ENCODE results near the gene DSCAML1. TPM values are rescaled to one million over a fixed set of nuclear protein-coding genes. Genes with fewer than 3 reads are reported as not detected.
A peak's percentile ranks its signal among the peaks of the same experiment; 100 is the strongest.

The DSCAML1 gene
- total and polyA plus RNA-seq, 2 donors, result 0.32 to 0.47 TPM

DNA sequence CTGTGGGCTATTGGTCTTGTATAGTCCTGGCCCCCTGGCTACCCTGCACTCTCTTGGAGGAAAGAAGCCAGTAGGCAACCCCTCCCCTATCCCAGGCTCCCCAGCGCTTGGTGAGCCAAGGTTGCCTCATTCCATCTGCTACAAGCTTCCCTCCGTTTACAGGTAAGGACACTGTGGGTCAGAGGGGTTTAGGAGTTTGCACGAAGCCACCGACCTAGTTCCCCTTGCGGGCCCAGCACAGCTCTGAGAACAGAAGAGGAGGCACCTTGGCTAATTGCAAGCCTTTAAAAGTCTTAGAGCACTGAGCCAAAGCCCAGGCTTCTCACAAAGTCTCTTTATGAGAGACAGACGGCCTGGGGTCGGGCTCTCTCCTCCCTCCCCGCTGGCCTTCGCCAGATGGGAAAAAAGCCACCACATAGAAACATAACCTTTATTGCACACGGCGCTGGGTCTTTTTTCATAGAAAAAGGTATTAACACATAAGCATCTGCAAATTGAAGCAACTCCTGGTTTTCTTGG is 369.6 kb downstream of the DSCAML1 start:
- no peak for DNase-seq (ENCODE audit: low read depth in 6 of 9, low spot score in 9 of 9)
- no peaks in the 10 kb centered on the region for H3K36me3 ChIP-seq (ENCODE audit: control insufficient read depth in 2 of 2, insufficient read depth in 2 of 2, low read length in 1 of 2)
- WGBS, result 93% methylated on average over 11 of the region's 11 CpGs

DNA sequence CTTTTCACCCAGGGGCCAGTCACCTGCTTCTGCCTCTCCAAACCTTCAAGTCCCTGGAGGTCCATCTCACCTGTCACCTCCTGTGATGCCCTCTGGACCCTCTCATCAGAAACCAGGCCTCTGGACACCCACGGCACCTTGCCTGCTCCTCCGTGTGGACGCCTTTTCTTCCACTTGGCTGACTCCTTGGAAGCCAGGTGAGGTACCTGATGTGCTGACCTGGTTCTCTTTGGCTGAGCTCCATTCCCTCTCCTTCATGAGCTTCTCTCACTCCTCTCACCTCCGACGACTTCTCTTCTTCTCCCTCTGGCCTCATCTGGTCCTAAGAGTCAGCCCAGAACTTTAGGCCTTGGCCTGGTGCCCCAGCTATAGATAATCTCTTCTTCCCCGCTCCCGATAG is 370.1 kb downstream of the DSCAML1 start:
- Histone ChIP-seq H3K27ac (ENCODE audit: low read depth in 1 of 2, low read length in 1 of 2) (no peak overlapping the region), H3K4me1 (ENCODE audit: control insufficient read depth in 2 of 2, insufficient read depth in 2 of 2, low read length in 2 of 2) (no peaks in the 10 kb centered on the region), H3K9me3 (ENCODE audit: control insufficient read depth in 2 of 2, insufficient read depth in 1 of 2, low read length in 1 of 2) (no peaks in the 10 kb centered on the region), H3K36me3 (ENCODE audit: control insufficient read depth in 2 of 2, insufficient read depth in 2 of 2, low read length in 1 of 2) (no peaks in the 10 kb centered on the region), H3K27me3 (ENCODE audit: control insufficient read depth in 2 of 2, insufficient read depth in 1 of 2, low read length in 1 of 2) (peaks cover 0 to 9% of the 10 kb centered on the region in 2 donors), H3K4me3 (ENCODE audit: low read length in 2 of 2) (no peak overlapping the region)
- no peak for DNase-seq (ENCODE audit: low read depth in 6 of 9, low spot score in 9 of 9)
- 88% methylated on average over 7 of the region's 7 CpGs for WGBS

More for the DNA sequence above, 369.6 kb downstream of the DSCAML1 start:
- H3K9me3 ChIP-seq (ENCODE audit: control insufficient read depth in 2 of 2, insufficient read depth in 1 of 2, low read length in 1 of 2), result no peaks in the 10 kb centered on the region
- H3K27ac ChIP-seq (ENCODE audit: low read depth in 1 of 2, low read length in 1 of 2), result no peak overlapping the region
- H3K27me3 ChIP-seq (ENCODE audit: control insufficient read depth in 2 of 2, insufficient read depth in 1 of 2, low read length in 1 of 2), result peaks cover 0 to 9% of the 10 kb centered on the region in 2 donors
- H3K4me1 ChIP-seq (ENCODE audit: control insufficient read depth in 2 of 2, insufficient read depth in 2 of 2, low read length in 2 of 2), result no peaks in the 10 kb centered on the region
- H3K4me3 ChIP-seq (ENCODE audit: low read length in 2 of 2), result no peak overlapping the region

DNA sequence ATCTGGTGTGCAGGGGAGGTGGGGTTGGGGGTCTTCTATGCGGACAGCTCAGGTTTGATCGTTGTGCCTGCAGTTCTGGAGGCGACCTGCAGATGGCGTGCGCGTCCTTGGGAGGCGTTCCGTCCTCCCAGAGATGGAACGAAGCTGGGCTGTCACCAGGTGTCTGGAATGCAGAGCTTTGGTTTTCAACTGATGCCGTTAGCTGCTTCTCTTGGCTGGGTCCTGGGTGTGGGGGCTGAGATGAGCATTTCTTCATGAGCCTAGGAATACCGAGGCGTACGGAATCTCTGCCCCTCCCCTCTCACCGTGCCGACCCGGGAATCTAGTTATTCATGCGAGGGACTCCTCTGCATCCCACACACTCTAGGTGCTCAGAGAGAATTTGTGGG is 370.7 kb downstream of the DSCAML1 start:
- no peak overlapping the region for H3K27ac ChIP-seq (ENCODE audit: low read depth in 1 of 2, low read length in 1 of 2)
- H3K36me3 ChIP-seq (ENCODE audit: control insufficient read depth in 2 of 2, insufficient read depth in 2 of 2, low read length in 1 of 2), result no peaks in the 10 kb centered on the region
- no peaks in the 10 kb centered on the region for H3K4me1 ChIP-seq (ENCODE audit: control insufficient read depth in 2 of 2, insufficient read depth in 2 of 2, low read length in 2 of 2)
- no peaks in the 10 kb centered on the region for H3K9me3 ChIP-seq (ENCODE audit: control insufficient read depth in 2 of 2, insufficient read depth in 1 of 2, low read length in 1 of 2)
- H3K4me3 ChIP-seq (ENCODE audit: low read length in 2 of 2), result no peak overlapping the region
- WGBS, result 15% methylated on average over 17 of the region's 17 CpGs
- peaks cover 0 to 9% of the 10 kb centered on the region in 2 donors for H3K27me3 ChIP-seq (ENCODE audit: control insufficient read depth in 2 of 2, insufficient read depth in 1 of 2, low read length in 1 of 2)
- peak; percentile 13 to 70 (median 40) for DNase-seq (ENCODE audit: low read depth in 6 of 9, low spot score in 9 of 9)

DNA sequence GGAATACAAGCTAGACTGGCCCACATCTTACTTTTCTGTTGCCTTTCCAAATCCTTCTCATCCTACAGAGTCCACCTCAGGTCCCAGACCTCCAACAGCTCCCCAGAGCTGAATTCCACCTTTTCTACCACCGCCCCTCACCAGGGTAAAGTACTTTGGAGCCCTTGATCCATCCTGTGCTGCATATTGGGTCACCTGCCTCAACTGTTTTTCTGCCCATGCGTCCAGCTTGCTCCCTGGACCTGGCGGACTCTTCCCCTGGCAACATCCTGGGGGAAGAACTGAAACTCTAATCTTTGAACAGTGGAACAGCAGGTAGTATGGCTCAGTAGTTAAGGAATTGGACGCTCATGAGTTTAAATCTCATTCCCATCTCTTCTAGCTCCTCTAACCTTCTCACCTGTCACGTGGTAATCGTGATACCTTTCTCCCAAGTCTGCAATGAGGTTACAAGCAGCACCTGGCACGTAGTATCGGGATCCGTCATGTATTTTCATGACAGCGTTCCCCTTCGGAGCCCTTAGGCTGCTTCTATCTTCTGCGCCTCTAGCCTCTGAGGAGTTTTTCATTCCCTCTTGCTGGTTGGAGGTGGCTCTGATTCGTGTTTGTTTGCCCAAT is 371.2 kb downstream of the DSCAML1 start:
- Histone ChIP-seq H3K9me3 (ENCODE audit: control insufficient read depth in 2 of 2, insufficient read depth in 1 of 2, low read length in 1 of 2) (no peaks in the 10 kb centered on the region), H3K27ac (ENCODE audit: low read depth in 1 of 2, low read length in 1 of 2) (no peak overlapping the region), H3K4me1 (ENCODE audit: control insufficient read depth in 2 of 2, insufficient read depth in 2 of 2, low read length in 2 of 2) (no peaks in the 10 kb centered on the region), H3K27me3 (ENCODE audit: control insufficient read depth in 2 of 2, insufficient read depth in 1 of 2, low read length in 1 of 2) (peaks cover 0 to 9% of the 10 kb centered on the region in 2 donors), H3K4me3 (ENCODE audit: low read length in 2 of 2) (no peak overlapping the region), H3K36me3 (ENCODE audit: control insufficient read depth in 2 of 2, insufficient read depth in 2 of 2, low read length in 1 of 2) (no peaks in the 10 kb centered on the region)
- DNase-seq (ENCODE audit: low read depth in 6 of 9, low spot score in 9 of 9), result no peak
- 63% methylated on average over 13 of the region's 13 CpGs for WGBS

DNA sequence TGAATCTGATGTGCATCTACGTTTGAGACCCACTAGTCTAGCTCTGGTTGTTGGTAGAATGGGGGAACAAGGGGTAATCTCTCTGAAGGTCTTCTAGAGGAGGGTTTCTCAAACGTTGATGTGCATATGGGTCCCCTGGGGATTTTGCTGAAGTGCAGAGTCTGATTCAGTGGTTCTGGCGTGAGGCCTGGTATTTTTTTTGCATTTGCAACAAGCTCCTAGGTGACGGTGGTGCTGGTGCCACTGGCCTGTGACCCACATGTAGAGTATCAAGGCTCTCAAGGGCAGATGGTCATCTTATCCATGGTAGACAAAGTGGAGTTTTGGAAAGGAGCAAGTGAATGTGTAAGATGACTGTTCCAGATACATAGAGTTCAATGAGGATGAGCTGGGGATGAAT is 372.2 kb downstream of the DSCAML1 start:
- Histone ChIP-seq H3K9me3 (ENCODE audit: control insufficient read depth in 2 of 2, insufficient read depth in 1 of 2, low read length in 1 of 2) (no peaks in the 10 kb centered on the region), H3K4me1 (ENCODE audit: control insufficient read depth in 2 of 2, insufficient read depth in 2 of 2, low read length in 2 of 2) (no peaks in the 10 kb centered on the region), H3K36me3 (ENCODE audit: control insufficient read depth in 2 of 2, insufficient read depth in 2 of 2, low read length in 1 of 2) (no peaks in the 10 kb centered on the region), H3K27me3 (ENCODE audit: control insufficient read depth in 2 of 2, insufficient read depth in 1 of 2, low read length in 1 of 2) (peaks cover 0 to 9% of the 10 kb centered on the region in 2 donors), H3K27ac (ENCODE audit: low read depth in 1 of 2, low read length in 1 of 2) (no peak overlapping the region), H3K4me3 (ENCODE audit: low read length in 2 of 2) (no peak overlapping the region)
- no peak for DNase-seq (ENCODE audit: low read depth in 6 of 9, low spot score in 9 of 9)
- WGBS, result 91% methylated on average over 4 of the region's 4 CpGs

DNA sequence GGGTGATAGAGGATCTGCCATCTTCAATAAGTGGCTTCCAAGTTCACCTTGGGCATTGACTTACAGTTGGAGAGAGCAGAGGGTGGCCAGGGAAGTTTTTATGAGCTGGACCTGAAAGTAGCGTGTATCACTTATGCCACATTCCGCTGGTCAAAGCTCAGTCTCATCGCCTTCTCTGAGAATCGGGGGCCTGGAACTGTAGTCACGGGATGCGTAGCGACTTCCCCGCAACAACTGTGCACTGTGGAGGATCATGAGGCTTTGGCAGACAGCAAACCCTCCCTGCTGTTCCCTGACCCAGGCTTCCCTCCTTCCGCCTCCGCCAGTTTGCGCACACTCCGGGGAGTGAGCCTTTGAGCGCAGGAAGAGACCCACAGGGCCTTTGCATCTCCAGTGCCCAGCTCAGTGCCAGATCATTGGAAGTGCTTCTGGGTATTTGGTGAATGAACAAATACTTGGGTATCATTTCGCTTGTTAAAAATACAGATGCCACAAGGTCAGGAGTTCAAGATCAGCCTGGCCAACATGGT is 373.9 kb downstream of the DSCAML1 start:
- Histone ChIP-seq H3K4me1 (ENCODE audit: control insufficient read depth in 2 of 2, insufficient read depth in 2 of 2, low read length in 2 of 2) (no peaks in the 10 kb centered on the region), H3K9me3 (ENCODE audit: control insufficient read depth in 2 of 2, insufficient read depth in 1 of 2, low read length in 1 of 2) (no peaks in the 10 kb centered on the region), H3K4me3 (ENCODE audit: low read length in 2 of 2) (no peak overlapping the region), H3K27ac (ENCODE audit: low read depth in 1 of 2, low read length in 1 of 2) (no peak overlapping the region), H3K36me3 (ENCODE audit: control insufficient read depth in 2 of 2, insufficient read depth in 2 of 2, low read length in 1 of 2) (no peaks in the 10 kb centered on the region), H3K27me3 (ENCODE audit: control insufficient read depth in 2 of 2, insufficient read depth in 1 of 2, low read length in 1 of 2) (peaks cover 0 to 9% of the 10 kb centered on the region in 2 donors)
- no peak for DNase-seq (ENCODE audit: low read depth in 6 of 9, low spot score in 9 of 9)
- 95% methylated on average over 14 of the region's 14 CpGs for WGBS

DNA sequence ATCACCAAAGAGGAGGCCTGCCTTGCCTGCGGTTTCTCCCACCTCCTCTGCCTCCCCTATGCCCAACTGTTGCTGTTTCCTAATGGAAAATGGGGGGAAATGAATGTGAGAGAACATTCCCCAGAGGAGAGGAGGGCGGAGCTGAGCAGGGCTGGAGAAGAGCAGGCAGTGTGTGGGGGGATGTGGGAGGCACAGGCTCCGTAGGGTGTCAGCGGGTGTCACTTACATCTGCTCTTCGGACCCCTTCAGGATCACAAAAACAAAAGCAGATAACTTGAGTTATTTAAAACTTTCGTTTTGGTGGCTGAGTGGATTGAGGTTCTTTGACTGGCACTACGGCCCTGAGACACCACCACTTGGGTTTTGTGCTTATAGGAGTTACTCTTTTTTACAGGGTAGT is 375.5 kb downstream of the DSCAML1 start:
- DNase-seq (ENCODE audit: low read depth in 6 of 9, low spot score in 9 of 9), result no peak

DNA sequence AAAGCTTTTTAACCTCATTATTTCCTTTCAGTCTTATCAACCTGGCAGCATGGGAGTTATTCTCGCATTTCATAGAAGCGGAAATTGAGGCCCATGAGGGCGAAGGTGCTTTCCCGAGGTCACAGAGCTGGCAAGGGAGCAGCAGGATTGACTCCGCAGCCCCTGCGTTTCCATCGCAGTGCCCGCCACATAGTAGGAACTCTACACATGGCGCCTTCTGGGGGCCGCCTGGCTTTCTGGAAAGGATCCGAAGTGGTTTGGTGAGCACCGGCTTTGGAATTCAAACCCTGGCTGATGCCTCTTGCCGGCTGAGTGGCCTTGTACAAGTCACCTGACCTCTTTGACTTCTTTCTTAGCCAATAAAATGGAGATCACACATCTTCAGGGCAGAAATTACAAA is 376.0 kb downstream of the DSCAML1 start:
- peaks cover 0 to 2% of the 10 kb centered on the region in 2 donors for H3K27me3 ChIP-seq (ENCODE audit: control insufficient read depth in 2 of 2, insufficient read depth in 1 of 2, low read length in 1 of 2)
- H3K4me1 ChIP-seq (ENCODE audit: control insufficient read depth in 2 of 2, insufficient read depth in 2 of 2, low read length in 2 of 2), result no peaks in the 10 kb centered on the region
- 86% methylated on average over 13 of the region's 13 CpGs for WGBS
- H3K36me3 ChIP-seq (ENCODE audit: control insufficient read depth in 2 of 2, insufficient read depth in 2 of 2, low read length in 1 of 2), result no peaks in the 10 kb centered on the region
- no peak for DNase-seq (ENCODE audit: low read depth in 6 of 9, low spot score in 9 of 9)
- H3K27ac ChIP-seq (ENCODE audit: low read depth in 1 of 2, low read length in 1 of 2), result no peak overlapping the region
- H3K9me3 ChIP-seq (ENCODE audit: control insufficient read depth in 2 of 2, insufficient read depth in 1 of 2, low read length in 1 of 2), result no peaks in the 10 kb centered on the region
- H3K4me3 ChIP-seq (ENCODE audit: low read length in 2 of 2), result no peak overlapping the region

More for the DNA sequence above, 375.5 kb downstream of the DSCAML1 start:
- Histone ChIP-seq H3K36me3 (ENCODE audit: control insufficient read depth in 2 of 2, insufficient read depth in 2 of 2, low read length in 1 of 2) (no peaks in the 10 kb centered on the region), H3K4me3 (ENCODE audit: low read length in 2 of 2) (no peak overlapping the region), H3K9me3 (ENCODE audit: control insufficient read depth in 2 of 2, insufficient read depth in 1 of 2, low read length in 1 of 2) (no peaks in the 10 kb centered on the region), H3K27ac (ENCODE audit: low read depth in 1 of 2, low read length in 1 of 2) (no peak overlapping the region), H3K4me1 (ENCODE audit: control insufficient read depth in 2 of 2, insufficient read depth in 2 of 2, low read length in 2 of 2) (no peaks in the 10 kb centered on the region), H3K27me3 (ENCODE audit: control insufficient read depth in 2 of 2, insufficient read depth in 1 of 2, low read length in 1 of 2) (peaks cover 0 to 4% of the 10 kb centered on the region in 2 donors)
- 94% methylated on average over 7 of the region's 7 CpGs for WGBS

DNA sequence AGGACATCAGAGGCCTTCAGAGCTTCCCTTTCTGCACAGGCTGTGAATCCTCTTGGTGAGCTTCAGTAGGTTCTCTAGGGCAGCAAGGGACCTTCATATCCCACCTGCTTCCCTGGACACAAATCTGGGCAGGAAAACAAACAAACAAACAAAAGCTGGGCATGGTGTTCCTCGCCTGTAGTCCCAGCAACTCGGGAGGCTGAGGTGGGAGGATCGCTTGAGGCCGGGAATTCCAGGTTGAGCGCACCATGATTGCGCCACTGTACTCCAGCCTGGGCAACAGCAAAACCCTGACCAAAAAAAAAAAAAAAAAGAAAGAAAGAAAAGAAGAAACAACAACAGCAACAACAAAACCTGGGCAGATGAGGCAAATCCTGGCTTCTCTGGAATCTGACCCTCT is 376.4 kb downstream of the DSCAML1 start:
- 97% methylated on average over 6 of the region's 6 CpGs for WGBS
- no peaks in the 10 kb centered on the region for H3K9me3 ChIP-seq (ENCODE audit: control insufficient read depth in 2 of 2, insufficient read depth in 1 of 2, low read length in 1 of 2)
- no peak for DNase-seq (ENCODE audit: low read depth in 6 of 9, low spot score in 9 of 9)
- H3K4me1 ChIP-seq (ENCODE audit: control insufficient read depth in 2 of 2, insufficient read depth in 2 of 2, low read length in 2 of 2), result no peaks in the 10 kb centered on the region
- H3K36me3 ChIP-seq (ENCODE audit: control insufficient read depth in 2 of 2, insufficient read depth in 2 of 2, low read length in 1 of 2), result no peaks in the 10 kb centered on the region
- H3K27me3 ChIP-seq (ENCODE audit: control insufficient read depth in 2 of 2, insufficient read depth in 1 of 2, low read length in 1 of 2), result peaks cover 0 to 2% of the 10 kb centered on the region in 2 donors
- no peak overlapping the region for H3K4me3 ChIP-seq (ENCODE audit: low read length in 2 of 2)
- no peak overlapping the region for H3K27ac ChIP-seq (ENCODE audit: low read depth in 1 of 2, low read length in 1 of 2)

Measured in thymus (tissue), 11 donors.